Muscle of back (tissue), 11 donors: Measurements from ENCODE around the gene ANKRD2. TPM values are rescaled to one million over a fixed set of nuclear protein-coding genes. Genes with fewer than 3 reads are reported as not detected.

Experiments used
- DNase-seq, 3 donors: peaks; one replicate each; pipeline versions ENCODE4 v3.0.0 to v3.0.0-alpha.2; 2013
- polyA plus RNA-seq, 10 donors: library from polyadenylated mRNA; unstranded; fragments of 120-200 nt; gene quantifications; one replicate each; pipeline ENCODE4 v1.2.1, GENCODE V29; 2013; ENCODE audit not compliant: insufficient read length in 10 of 10

ANKRD2 gene
- polyA plus RNA-seq, 10 donors: 8.5 to 60.8 (median 27.0) TPM

- DNase-seq: peak; percentile 90 to 97 (median 93)
These were observed 60.6 kb downstream of the ANKRD2 start, which contains the start of gene MORN4 for GRCh38 chr10:97632949-97633884. MORN4 (minus strand) TSS chr10:97633500; CDS start chr10:97619653, 13,847 bp downstream.

Other genes with a start within 250 kb of the ANKRD2 start
- gene FRAT2, start 238.1 kb upstream of the ANKRD2 start, polyA plus RNA-seq: 1 to 10 TPM; 2.6 to 5.8 (median 3.7) TPM
- gene RRP12, start 171.4 kb upstream of the ANKRD2 start, polyA plus RNA-seq: 10 to 100 TPM; 18.5 to 27.3 (median 21.3) TPM
- gene PGAM1, start 146.6 kb upstream of the ANKRD2 start, polyA plus RNA-seq: 100 to 1,000 TPM in 9 of 10 donors, 10 to 100 TPM in 1; 90.7 to 151 (median 117) TPM
- gene EXOSC1, start 126.8 kb upstream of the ANKRD2 start, polyA plus RNA-seq: 10 to 100 TPM; 25.0 to 32.8 (median 28.5) TPM
- gene ZDHHC16, start 126.6 kb upstream of the ANKRD2 start, polyA plus RNA-seq: 10 to 100 TPM; 27.2 to 35.5 (median 31.7) TPM
- 10 to 100 TPM; 51.9 to 84.9 (median 58.4) TPM for gene MMS19, start 74.4 kb upstream of the ANKRD2 start, polyA plus RNA-seq
- 10 to 100 TPM; 11.3 to 17.3 (median 14.0) TPM for gene UBTD1, start 73.9 kb upstream of the ANKRD2 start, polyA plus RNA-seq
- gene HOGA1, start 11.6 kb downstream of the ANKRD2 start, polyA plus RNA-seq: 1 to 10 TPM in 3 of 10 donors, under 1 TPM in 7; 0.34 to 1.6 (median 0.80) TPM
- under 1 TPM in 1 of 10 donors, not detected in 9; 0.17 TPM for gene C10orf62, start 16.9 kb downstream of the ANKRD2 start, polyA plus RNA-seq
- 1 to 10 TPM; 3.7 to 7.6 (median 5.1) TPM for gene MORN4, start 60.7 kb downstream of the ANKRD2 start, polyA plus RNA-seq
- 10 to 100 TPM in 2 of 10 donors, 1 to 10 TPM in 8; 8.8 to 12.2 (median 9.3) TPM for gene PI4K2A, start 67.9 kb downstream of the ANKRD2 start, polyA plus RNA-seq
- gene AVPI1, start 114.5 kb downstream of the ANKRD2 start, polyA plus RNA-seq: 1 to 10 TPM; 3.5 to 6.1 (median 4.7) TPM
- gene MARVELD1, start 141.0 kb downstream of the ANKRD2 start, polyA plus RNA-seq: 10 to 100 TPM; 35.2 to 86.5 (median 57.1) TPM
- gene ZFYVE27, start 164.3 kb downstream of the ANKRD2 start, polyA plus RNA-seq: 10 to 100 TPM in 7 of 10 donors, 1 to 10 TPM in 3; 8.6 to 19.1 (median 11.2) TPM
- 1 to 10 TPM; 1.2 to 2.2 (median 1.4) TPM for gene SFRP5, start 199.2 kb downstream of the ANKRD2 start, polyA plus RNA-seq